GM19043 (cell line): ENCODE measurements around the gene ANK3.
"Not testable (repeated sequence)": the region's sequence is repeated elsewhere in the genome, so short reads cannot be mapped to it uniquely, and the experiment has no call there.

Experiments
- ATAC-seq: cut with Tn5 transposase; IDR thresholded peaks from one replicate; pipeline ENCODE4 v1.9.1; 2021; ENCODE audit warnings: low read depth; ENCODE audit not compliant: unreplicated experiment

The ANK3 gene

DNA sequence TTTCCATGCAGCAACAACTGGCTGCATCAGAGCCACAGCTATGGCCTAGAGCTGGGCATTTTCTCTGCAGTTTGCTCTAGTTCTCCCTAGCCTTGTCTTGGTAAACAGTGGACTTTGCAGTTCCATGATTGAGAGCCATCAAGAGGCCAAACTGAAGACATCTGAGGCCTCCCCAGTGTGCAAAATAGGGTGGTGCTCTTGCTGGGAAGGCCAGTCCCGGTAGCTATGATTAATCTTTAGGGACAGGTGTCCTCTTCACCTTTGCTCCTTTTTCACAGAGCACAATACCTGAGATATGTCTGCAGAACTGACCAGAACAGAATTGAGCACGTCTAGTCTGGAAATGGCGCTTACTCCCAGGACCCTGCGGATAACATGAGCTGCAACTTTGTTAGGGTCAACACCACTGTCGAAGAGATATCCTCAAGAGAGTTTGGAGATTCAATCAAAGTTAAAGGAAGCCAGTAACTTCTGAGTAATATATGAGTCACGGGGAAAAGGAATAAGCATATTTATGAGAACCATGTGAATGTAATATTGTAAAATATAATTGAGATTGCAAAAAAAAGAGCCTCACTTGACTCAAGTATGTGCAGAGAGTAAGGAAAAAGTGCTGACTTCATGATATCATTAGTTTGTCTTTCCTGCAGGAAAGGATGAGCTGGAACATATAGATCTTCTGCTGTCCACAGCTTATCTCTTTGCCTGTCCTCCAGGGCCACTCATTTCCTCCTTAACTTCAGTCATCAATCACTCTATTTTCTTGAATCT lies 76.7 kb downstream of the ANK3 start:
- ATAC-seq: no peak

DNA sequence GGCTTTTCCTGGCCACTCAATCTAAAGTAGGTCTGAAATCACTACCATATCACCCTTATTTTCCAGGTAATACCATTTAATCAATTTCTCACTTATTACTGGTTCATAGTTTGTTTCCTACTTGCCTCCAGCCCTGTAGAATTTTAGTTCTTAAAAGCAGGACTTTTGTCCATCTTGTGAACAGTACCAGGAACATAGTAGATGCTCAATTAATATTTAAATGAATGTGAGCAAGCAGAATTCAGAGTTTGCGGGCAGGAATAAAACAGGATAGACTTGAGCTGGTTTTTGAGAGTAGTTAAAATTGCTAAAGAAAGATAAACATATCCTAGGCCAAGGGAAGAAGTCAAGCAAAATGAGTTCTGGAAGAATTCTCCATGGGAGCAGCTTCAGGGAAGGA lies 77.9 kb downstream of the ANK3 start:
- ATAC-seq: no peak

DNA sequence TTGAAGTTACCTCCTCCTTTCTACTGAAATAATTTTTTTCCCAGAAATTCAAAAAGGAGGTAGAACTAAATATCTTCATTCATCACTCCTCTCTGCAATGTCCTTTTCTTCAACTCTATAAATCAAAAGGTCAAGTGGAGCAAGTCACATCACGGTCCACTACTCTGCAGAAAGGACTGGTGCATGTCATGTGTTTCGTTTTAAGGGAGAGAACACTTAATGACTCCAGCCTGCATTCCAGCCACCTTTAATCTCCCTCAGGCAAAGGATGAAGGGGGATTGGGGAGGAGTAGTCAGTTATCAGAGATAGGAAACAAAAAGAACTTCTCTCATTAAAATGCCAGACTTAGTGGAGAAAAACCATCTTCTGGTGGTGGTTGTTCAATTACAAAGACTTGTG lies 78.9 kb downstream of the ANK3 start:
- ATAC-seq: no peak

DNA sequence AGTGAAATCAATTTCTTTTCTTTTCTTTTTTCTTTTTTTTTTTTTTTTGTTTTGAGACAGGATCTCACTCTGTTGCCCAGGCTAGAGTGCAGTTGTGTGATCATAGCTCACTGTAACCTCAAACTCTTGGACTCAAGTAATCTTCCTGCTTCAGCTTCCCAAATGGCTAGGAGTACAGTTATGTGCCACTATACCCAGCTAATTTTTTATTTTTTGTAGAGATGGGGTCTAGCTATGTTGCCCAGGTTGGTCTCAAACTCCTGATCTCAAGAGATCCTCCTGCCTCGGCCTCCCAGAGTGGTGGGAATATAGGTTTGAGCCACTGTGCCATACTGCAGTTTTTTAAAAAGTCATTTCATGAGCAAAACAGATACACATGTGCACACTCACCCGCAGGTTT lies 79.8 kb downstream of the ANK3 start:
- no peak for ATAC-seq

DNA sequence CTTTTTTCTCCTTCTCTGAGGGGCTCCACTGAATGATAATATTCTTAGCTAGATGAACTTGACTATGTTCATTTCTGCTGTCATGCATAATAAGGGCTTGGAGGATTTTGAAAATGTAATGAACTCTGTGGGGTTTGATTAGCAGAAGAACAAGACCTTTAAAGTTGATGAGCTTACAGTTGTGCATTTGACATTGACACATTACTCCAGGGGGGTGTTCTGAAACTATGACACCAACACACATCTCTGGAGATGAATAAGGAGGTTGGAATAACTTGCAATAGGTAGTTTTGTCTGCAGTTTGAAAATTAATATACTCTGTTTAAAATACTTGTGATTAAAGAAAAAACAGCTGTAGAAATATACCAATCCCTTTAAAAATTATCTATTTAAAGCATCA lies 80.3 kb downstream of the ANK3 start:
- no peak for ATAC-seq

DNA sequence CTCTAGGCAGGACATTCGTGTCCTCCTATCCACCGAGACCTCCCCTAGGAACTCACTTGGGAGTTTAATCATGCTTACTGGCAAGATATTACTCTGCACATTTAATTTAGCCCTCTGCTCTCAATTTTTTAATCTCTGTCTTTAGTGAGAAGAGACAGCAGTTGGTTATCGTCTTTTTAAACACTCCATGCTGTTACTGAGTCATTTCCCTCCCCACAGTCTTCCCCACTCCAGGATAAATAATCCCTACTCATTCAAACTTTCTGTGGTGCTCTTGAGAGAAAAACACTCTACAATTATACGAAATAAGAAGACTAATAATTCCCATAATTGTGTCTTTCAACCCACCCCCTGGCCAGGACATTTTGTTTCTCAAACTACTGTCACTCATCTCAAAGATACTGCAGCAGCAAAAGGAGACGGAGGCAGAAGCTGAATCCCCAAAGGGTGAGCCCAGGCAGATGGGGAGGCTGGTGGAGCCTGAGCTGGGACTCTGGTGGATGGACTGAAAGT lies 84.2 kb downstream of the ANK3 start:
- ATAC-seq: no peak

DNA sequence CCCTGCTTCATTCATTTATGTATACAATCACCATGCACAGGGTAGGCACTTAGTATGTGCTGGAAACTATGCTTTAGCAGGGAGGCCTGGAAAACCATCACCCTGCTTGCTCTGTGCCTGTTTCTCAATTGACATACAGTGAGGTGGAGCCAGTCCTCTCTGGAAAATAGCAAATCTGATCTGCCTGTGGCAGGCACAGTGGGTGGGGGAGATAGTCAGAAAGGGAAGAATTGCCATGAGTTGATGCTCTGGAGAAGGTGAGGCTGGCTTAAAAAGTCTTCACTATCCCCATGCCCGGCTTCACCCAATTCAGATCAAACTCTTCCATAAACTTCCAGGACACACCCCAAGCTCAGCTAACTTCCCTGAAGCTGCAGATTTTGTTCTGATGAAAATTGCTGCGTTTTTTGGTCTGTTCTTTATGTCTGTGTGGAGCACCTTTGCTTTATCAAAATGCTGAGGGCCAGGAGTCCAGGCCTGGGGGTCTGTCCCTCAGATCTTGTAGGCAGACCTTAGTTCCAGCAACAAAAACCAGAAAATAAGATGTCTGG lies 84.8 kb downstream of the ANK3 start:
- ATAC-seq: no peak

DNA sequence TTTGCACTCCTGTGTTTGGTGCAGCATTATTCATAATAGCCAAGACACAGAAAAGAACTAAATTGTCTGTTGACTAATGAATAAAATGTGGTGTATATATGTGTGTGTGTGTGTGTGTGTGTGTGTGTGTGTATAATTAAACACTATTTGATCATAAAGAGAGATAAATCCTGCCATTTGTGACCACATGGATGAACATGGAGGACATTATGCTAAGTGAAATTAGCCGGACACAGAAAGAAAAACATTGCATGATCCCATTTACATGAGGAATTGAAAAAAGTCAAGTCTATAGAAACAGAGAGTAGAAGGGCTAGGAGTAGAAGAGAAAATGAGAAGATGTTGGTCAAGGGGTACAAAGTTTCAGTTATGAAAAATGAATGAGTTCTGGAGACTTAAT lies 85.9 kb downstream of the ANK3 start:
- no peak for ATAC-seq

DNA sequence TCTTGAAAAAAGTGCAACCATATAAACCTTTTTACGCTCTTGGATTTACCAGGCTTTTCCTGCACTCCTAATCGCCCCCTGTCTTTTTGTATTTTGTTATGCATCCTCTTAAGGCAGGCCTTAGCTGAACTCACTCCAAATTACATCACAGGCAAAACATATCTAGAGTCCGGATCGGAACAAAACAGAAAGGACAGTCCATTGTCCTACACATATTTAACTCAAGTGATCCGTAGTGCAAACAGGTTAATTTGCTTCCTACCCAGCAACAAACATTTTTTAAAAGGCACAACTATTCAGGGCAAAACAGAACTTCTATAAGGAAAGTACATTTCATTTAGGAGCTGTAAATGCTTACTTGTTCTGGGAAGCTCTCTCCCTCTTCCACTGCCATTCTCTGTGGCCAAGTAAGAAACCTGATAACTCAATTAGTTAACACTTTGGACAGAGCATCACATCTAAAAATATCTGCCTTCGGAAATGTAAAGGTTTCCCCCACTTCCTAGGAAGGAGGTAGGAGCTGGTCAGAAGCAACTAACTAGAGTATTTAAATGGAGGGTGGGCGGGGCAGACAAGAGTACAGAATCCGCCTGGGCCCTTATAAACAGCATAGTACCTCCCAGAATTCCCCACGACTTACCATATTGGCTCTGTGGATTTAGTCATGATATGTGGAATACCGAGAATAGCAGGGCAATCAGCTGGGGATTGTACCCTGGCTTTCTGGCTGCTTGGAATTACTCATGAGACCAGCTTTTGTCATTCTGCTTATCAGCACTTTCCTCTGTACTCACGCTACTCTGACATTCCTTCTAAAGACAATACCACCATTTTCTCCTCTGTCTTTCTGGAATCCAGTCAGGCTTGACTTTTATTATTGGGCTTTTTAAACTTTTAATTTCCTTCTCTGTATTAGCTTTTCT lies 89.5 kb downstream of the ANK3 start:
- no peak for ATAC-seq

DNA sequence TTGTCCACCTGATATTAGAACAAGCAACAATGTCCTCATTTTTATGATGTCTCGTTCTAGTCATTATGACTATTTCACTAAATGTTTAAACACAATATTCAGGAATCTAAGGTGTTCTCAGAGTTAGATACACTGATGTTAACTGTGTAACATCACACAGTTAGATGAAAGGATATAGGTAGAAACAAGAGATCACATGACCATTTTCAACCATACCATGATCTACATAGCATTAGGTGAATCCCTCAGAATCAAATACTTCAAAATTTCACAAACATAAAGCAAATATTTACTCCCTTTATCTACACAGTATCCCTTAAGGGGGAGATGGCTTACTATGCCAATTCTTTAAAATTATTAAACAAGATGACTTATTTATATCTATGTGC lies 90.3 kb downstream of the ANK3 start:
- ATAC-seq: no peak

DNA sequence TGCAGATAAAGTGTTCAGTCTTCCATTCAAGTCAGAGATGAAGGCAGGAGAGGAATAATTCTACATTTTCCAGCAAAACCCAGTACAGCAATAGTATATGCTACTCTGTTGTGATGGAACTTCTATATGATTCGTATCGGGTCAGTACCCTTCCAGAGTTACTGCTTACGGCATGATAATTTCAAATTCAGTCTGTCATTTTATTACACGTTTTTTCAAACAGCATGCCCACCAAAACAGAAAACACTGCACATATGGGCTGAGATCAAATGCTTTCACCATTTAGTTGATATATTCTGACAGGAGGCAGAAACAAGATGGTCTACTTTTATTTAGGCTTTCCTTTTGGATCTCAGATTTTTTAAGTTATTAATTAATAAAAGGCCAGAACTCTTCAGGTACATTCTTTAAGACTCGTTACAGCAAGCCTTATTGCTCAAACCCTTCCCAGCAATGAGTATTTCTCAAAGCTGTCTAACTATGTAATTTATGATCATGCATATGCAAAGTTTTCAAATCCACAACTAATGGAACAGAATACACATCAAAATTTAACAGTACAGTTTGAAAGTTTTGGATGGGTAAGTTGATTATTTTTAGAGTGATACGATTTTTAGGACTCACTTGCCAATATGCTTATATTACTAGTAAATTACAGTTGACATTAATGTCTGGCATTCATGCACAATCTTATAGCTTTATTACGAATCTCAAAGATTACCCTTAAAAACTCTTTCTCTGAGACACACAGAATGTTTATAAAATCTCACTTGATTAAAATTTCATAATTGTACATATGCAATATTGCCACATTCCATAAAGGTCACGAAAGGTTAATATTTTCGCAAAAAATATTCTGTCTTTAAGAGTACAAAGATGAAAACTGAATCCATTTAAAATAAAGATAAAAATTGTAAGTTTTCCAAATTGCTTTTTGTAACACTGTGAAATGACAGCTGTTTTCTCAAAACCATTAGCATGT lies 91.0 kb downstream of the ANK3 start:
- ATAC-seq: no peak

DNA sequence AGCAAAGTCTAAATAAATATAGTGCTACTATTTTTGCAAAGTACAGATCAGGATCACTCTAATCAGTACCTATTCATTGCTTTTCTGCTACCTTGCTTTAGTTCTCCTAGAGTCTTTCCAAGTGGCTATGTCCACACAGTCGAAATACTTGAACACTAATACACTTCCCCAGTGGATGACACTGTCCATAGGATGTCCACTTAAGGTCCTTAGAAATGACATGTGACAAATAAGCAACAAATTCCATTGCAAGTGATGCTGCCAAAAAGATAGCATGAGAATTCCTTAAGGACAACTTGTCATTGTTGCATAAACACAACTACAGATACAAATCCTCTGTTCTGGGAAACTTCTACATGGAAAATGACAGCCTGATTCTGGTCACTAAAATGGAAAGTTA lies 93.6 kb downstream of the ANK3 start:
- no peak for ATAC-seq

DNA sequence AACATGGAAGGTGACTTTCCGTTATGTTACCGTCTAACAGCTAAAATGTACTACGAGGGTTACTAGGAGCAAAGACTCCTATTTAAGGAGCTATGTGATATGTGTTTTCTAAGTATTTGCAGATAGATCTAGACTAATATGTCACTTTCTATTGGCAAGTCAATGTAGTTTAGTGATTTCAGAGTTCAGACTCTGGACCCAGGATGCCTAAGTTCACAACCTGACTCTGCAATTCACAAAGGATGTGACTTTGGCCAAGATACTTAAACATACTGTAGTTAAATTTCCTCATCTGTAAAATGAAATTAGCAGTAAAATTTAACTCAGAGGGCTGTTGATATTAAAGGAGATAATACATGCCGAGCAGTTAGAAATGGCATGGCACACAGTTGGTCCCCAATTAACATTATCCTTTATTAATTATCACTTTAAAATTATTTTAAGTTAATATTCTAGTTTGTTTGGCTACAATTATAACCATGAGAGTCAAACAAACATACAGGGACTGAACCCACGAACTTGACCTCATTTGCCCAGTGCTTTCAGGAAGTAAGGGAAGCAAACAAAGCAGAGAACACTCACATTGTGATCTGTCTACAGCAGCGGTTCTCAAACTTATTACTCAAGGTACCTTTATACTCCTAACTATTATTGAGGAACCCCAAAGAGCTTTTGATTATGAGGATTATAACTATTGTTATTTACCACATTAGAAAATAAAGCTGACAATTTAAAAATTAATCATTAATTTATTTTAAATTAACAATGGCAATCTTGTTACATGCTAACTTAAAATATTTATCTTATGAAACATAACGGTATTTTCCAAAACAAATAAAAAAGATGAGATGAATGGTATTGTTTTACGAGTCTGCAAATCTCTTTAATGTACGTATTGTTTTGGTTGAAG lies 94.4 kb downstream of the ANK3 start:
- no peak for ATAC-seq

DNA sequence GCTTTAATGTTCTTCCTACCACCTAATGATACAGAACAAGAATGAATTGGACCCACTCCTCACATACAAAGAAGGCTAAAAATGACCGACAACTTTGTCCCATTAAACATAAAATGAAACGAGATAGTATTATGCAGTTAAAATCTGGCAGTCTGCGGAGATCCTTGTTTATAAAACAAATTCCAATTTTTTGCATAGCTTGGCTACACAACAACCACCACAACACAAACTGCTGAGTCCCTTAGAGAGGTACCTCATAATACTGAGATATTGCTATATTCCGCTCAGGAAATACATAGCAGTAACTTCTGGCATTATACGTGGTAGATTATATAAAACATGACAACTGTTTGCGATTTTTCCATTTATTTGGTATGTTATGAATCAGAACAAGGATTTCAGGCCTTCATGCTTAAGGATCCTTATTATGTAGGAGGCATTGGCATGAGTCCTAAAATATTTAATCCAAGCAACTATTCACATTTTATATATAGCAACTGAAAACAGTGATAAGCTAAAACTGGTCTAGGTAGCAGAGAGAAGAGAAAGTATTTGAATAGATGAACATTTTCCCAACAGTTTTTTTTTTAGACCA lies 96.0 kb downstream of the ANK3 start:
- ATAC-seq: no peak

DNA sequence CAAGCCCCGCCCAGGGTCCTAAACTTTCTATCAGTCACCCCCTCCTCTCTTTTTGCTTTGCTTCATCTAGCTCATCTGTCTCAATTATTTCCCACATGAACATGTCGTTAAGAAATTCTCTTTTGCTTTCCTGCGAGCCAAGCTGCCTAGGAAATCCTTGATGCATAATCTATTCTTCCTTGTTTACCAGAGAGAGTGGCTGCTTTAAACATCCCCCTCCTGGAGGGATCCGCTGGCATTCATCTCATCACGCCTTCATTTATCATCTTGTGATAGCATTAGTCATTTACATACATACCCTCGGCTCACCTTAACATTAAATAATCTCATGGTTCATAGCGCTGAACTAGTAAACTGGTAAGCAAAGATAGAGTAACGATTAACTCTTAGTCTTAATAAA lies 96.7 kb downstream of the ANK3 start:
- no peak for ATAC-seq

DNA sequence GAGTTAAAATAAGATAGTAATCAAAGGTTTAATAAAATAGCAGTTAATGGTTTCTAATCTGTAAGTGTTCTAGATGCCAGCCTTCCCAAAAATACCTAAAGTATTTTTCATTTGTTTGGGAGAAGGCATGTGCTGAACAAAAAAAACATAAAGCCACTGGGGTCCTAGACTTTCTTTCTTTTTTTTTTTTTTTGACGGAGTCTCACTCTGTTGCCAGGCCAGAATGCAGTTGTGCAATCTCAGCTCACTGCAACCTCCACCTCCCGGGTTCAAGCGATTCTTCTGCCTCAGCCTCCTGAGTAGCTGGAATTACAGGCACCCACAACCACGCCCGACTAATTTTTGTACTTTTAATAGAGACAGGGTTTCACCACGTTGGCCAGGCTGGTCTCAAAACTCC lies 97.1 kb downstream of the ANK3 start:
- not testable (repeated sequence) for ATAC-seq

DNA sequence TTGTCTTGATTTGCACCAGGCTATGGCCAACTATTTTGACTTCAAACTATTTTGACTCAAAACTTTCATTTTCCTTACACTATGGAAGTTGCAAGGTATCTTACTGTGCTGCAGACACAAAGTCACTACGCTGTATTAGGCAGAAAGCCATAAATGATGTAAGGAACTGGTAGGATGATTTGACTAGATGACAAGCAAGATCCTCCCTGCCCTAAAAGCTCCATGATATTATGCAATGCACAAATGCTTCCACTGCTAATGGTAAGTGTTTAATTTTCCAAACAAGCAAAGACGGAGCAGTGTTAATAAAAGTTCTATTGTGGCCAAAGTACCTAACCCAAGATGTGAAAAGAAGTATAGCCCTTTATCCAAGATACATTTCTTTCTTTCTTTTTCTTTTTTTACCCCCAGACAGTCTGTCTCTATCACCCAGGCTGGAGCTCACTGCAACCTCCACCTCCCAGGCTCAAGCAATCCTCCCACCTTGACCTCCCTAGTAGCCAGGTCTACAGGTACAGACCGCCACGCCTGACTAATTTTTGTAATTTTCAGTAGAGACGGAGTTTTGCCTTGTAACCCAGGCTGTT lies 98.2 kb downstream of the ANK3 start:
- ATAC-seq: no peak

DNA sequence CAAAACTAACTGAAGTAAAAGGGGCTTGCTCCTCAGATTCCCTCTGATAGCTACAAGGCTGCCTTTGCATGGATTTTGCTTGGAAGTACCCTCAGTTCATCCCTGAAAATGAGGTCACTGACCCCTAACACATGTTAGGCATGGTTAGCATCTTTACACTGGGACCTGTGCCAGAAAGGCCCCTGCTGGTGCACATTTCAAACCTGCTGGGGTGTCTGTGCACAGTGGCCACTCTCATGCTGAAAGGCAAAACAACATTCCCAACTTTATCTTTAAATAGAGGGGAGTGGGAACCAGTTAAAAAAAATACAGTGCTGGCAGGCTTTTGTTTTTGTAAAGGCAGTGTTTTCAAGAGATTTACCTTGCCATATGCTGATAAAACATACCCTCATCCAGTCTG lies 99.1 kb downstream of the ANK3 start:
- no peak for ATAC-seq
